PC-3 (cell line): Measurements from ENCODE around the gene ARHGEF3.

Experiments used
- EZH2 ChIP-seq: fragments of 300-600 bp; sonication (generic); IDR thresholded peaks from one replicate; pipeline ENCODE4 v1.6.1; 2017; ENCODE audit warnings: antibody characterized with exemption, mild to moderate bottlenecking, low read length; ENCODE audit not compliant: unreplicated experiment
- EZH2phosphoT487 ChIP-seq: fragments of 300-600 bp; sonication (generic); IDR thresholded peaks from 2 replicates; pipeline ENCODE4 v1.6.1; 2018; ENCODE audit warnings: mild to moderate bottlenecking, antibody characterized with exemption, low read length, borderline replicate concordance
- TF ChIP-seq, protein P1 (sequence below): fragments of 300-600 bp; sonication (generic); conservative IDR thresholded peaks from 2 replicates; pipeline ENCODE4 v1.5.1; 2017; ENCODE audit warnings: antibody characterized with exemption, low read depth, mild to moderate bottlenecking, low read length

GRCh38 chr3:56704706-56705105 lies 97.0 kb downstream of the ARHGEF3 start:
- TF ChIP-seq, protein P1, sequence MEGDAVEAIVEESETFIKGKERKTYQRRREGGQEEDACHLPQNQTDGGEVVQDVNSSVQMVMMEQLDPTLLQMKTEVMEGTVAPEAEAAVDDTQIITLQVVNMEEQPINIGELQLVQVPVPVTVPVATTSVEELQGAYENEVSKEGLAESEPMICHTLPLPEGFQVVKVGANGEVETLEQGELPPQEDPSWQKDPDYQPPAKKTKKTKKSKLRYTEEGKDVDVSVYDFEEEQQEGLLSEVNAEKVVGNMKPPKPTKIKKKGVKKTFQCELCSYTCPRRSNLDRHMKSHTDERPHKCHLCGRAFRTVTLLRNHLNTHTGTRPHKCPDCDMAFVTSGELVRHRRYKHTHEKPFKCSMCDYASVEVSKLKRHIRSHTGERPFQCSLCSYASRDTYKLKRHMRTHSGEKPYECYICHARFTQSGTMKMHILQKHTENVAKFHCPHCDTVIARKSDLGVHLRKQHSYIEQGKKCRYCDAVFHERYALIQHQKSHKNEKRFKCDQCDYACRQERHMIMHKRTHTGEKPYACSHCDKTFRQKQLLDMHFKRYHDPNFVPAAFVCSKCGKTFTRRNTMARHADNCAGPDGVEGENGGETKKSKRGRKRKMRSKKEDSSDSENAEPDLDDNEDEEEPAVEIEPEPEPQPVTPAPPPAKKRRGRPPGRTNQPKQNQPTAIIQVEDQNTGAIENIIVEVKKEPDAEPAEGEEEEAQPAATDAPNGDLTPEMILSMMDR: no peak
- TF ChIP-seq EZH2phosphoT487 (no peak), EZH2 (no peak)
